Transverse colon (tissue), 4 donors: ENCODE results near the gene SLC25A36. TPM values are rescaled to one million over a fixed set of nuclear protein-coding genes. Genes with fewer than 3 reads are reported as not detected.

Source experiments
- DNase-seq: peaks from one replicate; pipeline ENCODE4 v3.0.0-alpha.2; 2019
- H3K27ac ChIP-seq, 4 donors: fragments of 200-600 bp; sonication (generic); 2 replicates each; pipeline ENCODE4 v1.5.1; 2016 to 2018; ENCODE audit warnings: inconsistent platforms in 4 of 4
- H3K27me3 ChIP-seq: fragments of 200-600 bp; sonication (generic); 2 replicates; pipeline ENCODE4 v1.5.1; 2017; ENCODE audit warnings: inconsistent platforms
- H3K36me3 ChIP-seq, 4 donors: fragments of 200-600 bp; sonication (generic); 2 replicates each; pipeline ENCODE4 v1.5.1; 2017 to 2019; ENCODE audit warnings: inconsistent platforms in 4 of 4
- H3K4me1 ChIP-seq, 4 donors: fragments of 200-600 bp; sonication (generic); 2 replicates each; pipeline ENCODE4 v1.5.1; 2017 to 2020; ENCODE audit warnings: inconsistent platforms in 4 of 4
- H3K4me3 ChIP-seq, 4 donors: fragments of 200-600 bp; sonication (generic); 1 replicate in 1 of 4; 2 replicates in 3 of 4; pipeline versions ENCODE4 v1.5.1 to v1.6.1; 2017 to 2019; ENCODE audit warnings: inconsistent platforms in 4 of 4
- H3K9me3 ChIP-seq, 2 donors: fragments of 200-600 bp; sonication (generic); 2 replicates each; pipeline ENCODE4 v1.5.1; 2017 to 2019; ENCODE audit warnings: inconsistent platforms in 2 of 2
- EP300 ChIP-seq: sonication (generic); formaldehyde crosslinking; IDR thresholded peaks from one replicate; pipeline ENCODE4 v1.6.1; 2017; ENCODE audit warnings: antibody characterized with exemption, low read depth
- POLR2A ChIP-seq: fragments of 450-650 bp; IDR thresholded peaks from one replicate; pipeline ENCODE4 v1.6.1; 2016; ENCODE audit warnings: antibody characterized with exemption, mild to moderate bottlenecking, moderate library complexity
- POLR2AphosphoS5 ChIP-seq, 3 donors: sonication (generic); formaldehyde crosslinking; IDR thresholded peaks; one replicate each; pipeline ENCODE4 v1.6.1; 2016; ENCODE audit warnings: antibody characterized with exemption in 3 of 3
- WGBS, 2 donors: methylation state at CpG; one replicate each; pipeline ENCODE4 v1.1.5; 2018; ENCODE audit warnings: low coverage in 1 of 2; 5-methylcytosine and 5-hydroxymethylcytosine counted together
- in situ Hi-C, 4 donors: fragments of 200-750 bp; cut with MboI; loops; one replicate each; pipeline versions ENCODE4 v1.15.0 to v1.15.1; 2017; ENCODE audit warnings: low sequenced_read_pairs in 3 of 4, low pct_ligation_motif_present in 1 of 4, low pct_unique_long_range_greater_than_20kb in 1 of 4
- intact Hi-C: fragments of 100-400 bp; cut with DNase I; formaldehyde crosslinking; loops from one replicate; pipeline ENCODE4 v1.15.1; 2023; ENCODE audit warnings: low total_unique reads
- total RNA-seq, 4 donors: library from RNA; depleted of rRNA; stranded (reverse); fragments of >200 nt; gene quantifications; one replicate each; pipeline ENCODE4 v1.1.0, GENCODE V29; 2016
- TF ChIP-seq, protein P1 (sequence below), 5 experiments: fragments of 200-600 bp in 3 of 5; fragments of 450-650 bp in 2 of 5; sonication (generic) in 3 of 5; IDR thresholded peaks; 1 replicate in 2 of 5; 2 replicates in 3 of 5; pipeline ENCODE4 v1.5.1; 2016 to 2017; ENCODE audit warnings: antibody characterized with exemption in 5 of 5, inconsistent platforms in 3 of 5, mild to moderate bottlenecking in 2 of 5, moderate library complexity in 1 of 5

Gene SLC25A36, protein sequence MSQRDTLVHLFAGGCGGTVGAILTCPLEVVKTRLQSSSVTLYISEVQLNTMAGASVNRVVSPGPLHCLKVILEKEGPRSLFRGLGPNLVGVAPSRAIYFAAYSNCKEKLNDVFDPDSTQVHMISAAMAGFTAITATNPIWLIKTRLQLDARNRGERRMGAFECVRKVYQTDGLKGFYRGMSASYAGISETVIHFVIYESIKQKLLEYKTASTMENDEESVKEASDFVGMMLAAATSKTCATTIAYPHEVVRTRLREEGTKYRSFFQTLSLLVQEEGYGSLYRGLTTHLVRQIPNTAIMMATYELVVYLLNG
- total RNA-seq = 10 to 100 TPM; 48.0 to 87.6 (median 54.8) TPM

DNA sequence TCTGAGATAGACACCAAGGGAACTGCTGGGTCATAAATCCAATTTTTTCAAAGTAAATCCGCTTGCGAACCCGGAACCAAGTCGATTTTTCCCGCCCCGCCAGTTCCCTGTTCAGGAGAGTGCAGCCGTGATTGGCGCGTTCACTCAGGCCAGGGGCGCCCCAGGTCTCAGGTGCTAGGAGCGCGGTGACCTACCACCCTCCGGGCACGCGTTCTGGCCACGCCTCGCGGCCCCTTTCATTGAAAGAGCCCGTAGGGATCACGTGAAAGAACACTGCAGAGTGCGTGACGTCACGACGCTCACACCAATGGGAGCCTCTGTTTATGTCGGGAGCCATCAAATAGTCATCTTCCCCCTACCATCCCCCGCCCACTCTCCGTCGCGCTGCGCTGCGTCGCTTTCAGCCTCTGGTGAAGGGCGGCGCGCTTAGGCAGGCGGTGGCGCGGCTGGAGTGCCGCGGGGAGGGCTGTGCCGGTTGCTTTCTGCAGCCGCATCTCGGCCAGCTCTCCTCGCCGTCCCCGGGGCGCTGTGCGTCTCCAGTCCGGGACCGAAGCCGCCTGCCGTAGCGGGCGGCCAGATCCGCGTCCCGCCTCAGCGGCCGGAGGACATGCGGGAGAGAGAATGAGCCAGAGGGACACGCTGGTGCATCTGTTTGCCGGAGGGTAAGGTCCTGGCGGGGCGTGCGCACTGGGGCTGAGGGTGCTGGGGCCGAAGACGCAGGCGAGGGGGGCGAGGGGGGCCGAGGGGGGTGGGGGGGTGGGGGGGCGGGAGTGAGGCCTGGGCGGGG lies at the start of gene SLC25A36:
SLC25A36 (plus strand) TSS at position 403 of the 787 bp plus-strand sequence; CDS start at position 622, 219 bp downstream.
- Histone ChIP-seq H3K9me3 (no peaks in the 10 kb centered on the region), H3K4me3 (peak within 1 kb of the TSS; percentile 73 to 93 (median 92)), H3K36me3 (no peaks in the 10 kb centered on the region), H3K27ac (peak within 1 kb of the TSS; percentile 97 to 99 (median 99)), H3K4me1 (peaks cover 4 to 35% (median 24%) of the 10 kb centered on the region in 4 donors), H3K27me3 (no peaks in the 10 kb centered on the region)
- WGBS, 2 donors = 1% methylated on average over 59 of the region's 72 CpGs; no CpG with 5 or more reads in 1 of the 2 donors
- intact Hi-C loops = loop anchor here (5.0 kb wide), 1 partner anchor 1636 kb away; the partner anchor contains the start of gene ATR
- DNase-seq = peak; percentile 98
- TF ChIP-seq, protein P1, sequence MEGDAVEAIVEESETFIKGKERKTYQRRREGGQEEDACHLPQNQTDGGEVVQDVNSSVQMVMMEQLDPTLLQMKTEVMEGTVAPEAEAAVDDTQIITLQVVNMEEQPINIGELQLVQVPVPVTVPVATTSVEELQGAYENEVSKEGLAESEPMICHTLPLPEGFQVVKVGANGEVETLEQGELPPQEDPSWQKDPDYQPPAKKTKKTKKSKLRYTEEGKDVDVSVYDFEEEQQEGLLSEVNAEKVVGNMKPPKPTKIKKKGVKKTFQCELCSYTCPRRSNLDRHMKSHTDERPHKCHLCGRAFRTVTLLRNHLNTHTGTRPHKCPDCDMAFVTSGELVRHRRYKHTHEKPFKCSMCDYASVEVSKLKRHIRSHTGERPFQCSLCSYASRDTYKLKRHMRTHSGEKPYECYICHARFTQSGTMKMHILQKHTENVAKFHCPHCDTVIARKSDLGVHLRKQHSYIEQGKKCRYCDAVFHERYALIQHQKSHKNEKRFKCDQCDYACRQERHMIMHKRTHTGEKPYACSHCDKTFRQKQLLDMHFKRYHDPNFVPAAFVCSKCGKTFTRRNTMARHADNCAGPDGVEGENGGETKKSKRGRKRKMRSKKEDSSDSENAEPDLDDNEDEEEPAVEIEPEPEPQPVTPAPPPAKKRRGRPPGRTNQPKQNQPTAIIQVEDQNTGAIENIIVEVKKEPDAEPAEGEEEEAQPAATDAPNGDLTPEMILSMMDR (IDR thresholded peaks at IDR 0.05) = peak in 1 of 5 experiments; percentile 21
- TF ChIP-seq POLR2A = peak; percentile 98
- TF ChIP-seq EP300 = no peak
- TF ChIP-seq POLR2AphosphoS5 (IDR thresholded peaks at IDR 0.05) = peak; percentile 99
- in situ Hi-C loops = no loop called here

DNA sequence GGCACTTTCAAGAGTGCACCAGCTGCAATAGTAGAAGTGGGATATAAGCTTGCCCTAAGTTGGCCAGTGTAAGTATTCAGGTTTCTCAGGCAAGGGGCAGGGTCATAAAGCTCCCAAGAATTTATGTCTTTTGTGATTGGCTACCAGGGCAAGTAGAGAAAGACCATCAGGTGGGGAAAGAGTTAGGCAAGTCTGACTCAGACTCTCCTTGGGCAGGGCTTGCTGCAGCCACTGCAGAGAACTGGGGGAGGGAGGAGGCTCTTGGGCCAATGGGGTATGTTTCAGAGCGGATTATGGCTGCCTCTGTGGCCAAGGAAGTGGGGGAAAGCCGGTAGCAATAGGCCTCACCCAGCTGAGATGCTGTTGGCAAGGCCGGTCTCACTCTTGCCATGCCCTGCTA lies 44.6 kb upstream of the SLC25A36 start:
- H3K36me3 ChIP-seq = no peaks in the 10 kb centered on the region
- H3K4me1 ChIP-seq = no peaks in the 10 kb centered on the region
- H3K4me3 ChIP-seq = no peak overlapping the region
- H3K9me3 ChIP-seq = no peaks in the 10 kb centered on the region
- in situ Hi-C loops (loop anchor here in 3 of 4 donors (10.0 to 25.0 kb wide), 4 partner anchors 208 to 298 kb away; no protein-coding TSS in a partner anchor), intact Hi-C loops (no loop called here)
- no peak for DNase-seq
- TF ChIP-seq, protein P1 (IDR thresholded peaks at IDR 0.05) = no peak
- TF ChIP-seq POLR2A = no peak
- no peak for TF ChIP-seq POLR2AphosphoS5 (IDR thresholded peaks at IDR 0.05)
- no peak for TF ChIP-seq EP300
- no peaks in the 10 kb centered on the region for H3K27me3 ChIP-seq
- H3K27ac ChIP-seq = no peak overlapping the region
- 58% methylated on average over 3 of the region's 3 CpGs; no CpG with 5 or more reads in 1 of the 2 donors for WGBS, 2 donors

DNA sequence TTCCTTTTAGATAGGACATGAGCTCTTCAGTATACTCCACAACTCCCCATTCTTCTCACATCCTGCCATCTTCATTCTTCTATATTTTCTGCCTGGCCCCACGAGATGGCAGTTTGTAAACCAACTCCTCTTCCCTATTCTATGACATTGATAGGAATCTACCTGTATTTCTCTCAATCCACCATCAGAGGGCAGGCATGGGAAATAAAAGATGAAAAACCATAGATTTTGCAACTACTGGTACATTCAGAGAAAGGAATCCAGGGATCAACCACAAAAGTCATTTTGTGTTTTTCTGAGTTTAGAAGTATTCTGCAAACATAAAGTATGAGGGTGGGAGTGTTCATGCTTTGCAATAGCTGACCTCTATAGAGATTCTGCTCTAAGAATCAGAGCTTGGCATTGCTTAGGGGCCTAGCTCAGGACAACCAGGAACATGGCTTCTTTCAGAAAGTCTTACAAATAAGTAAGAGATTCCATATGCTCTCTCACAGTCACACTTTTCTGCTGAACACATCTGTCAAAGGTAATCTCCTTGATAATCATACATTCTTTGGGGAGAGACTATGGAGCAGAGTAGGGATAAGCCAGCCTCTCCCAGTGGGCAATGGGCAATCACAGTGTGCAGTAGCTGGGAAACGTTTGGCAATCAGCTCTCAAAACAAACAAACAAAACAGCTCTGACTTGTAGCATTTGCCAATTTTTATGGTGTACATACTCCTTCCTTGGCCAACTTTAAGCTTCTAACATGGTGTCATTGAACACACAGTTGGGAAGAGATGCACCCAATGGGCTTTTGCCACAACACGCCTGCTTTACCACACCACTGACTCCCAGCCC lies 43.1 kb upstream of the SLC25A36 start:
- DNase-seq = no peak
- no peak for TF ChIP-seq POLR2A
- TF ChIP-seq, protein P1 (IDR thresholded peaks at IDR 0.05) = peak; percentile 48 to 73 (median 53)
- Histone ChIP-seq H3K27ac (no peak overlapping the region), H3K4me1 (no peaks in the 10 kb centered on the region), H3K9me3 (no peaks in the 10 kb centered on the region), H3K27me3 (no peaks in the 10 kb centered on the region), H3K4me3 (no peak overlapping the region), H3K36me3 (no peaks in the 10 kb centered on the region)
- intact Hi-C loops (no loop called here), in situ Hi-C loops (loop anchor here in 3 of 4 donors (10.0 to 25.0 kb wide), 4 partner anchors 206 to 296 kb away; no protein-coding TSS in a partner anchor)
- WGBS, 2 donors = 20 to 36% methylated on average over 2 to 3 of the region's 3 CpGs
